ENCODE data around the gene IGSF21.

Gene IGSF21

DNA sequence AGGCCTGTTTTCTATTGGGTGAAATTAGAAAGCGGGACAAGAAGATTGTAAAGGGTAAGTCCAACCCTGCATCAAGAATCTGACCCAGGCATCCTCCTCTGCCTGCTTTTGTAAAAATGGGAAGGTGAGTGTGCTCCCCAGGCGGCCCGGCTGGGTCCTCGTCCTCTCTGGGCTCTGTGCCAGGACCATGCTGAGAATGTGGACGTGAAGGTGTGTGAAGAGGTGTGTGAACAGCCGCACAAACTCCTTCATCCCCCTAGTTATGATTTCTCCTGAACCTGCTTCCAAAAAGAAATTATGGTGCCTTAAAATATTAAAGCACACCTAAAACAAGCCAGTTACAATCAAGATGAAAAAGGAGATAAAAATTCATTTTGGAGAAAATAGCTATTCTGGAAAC, 185.7 kb downstream of the IGSF21 start:
- no peak overlapping the region for H3K4me3 ChIP-seq (ENCODE audit: control insufficient read depth, low read depth, low read length)
- TF ChIP-seq, protein P1, sequence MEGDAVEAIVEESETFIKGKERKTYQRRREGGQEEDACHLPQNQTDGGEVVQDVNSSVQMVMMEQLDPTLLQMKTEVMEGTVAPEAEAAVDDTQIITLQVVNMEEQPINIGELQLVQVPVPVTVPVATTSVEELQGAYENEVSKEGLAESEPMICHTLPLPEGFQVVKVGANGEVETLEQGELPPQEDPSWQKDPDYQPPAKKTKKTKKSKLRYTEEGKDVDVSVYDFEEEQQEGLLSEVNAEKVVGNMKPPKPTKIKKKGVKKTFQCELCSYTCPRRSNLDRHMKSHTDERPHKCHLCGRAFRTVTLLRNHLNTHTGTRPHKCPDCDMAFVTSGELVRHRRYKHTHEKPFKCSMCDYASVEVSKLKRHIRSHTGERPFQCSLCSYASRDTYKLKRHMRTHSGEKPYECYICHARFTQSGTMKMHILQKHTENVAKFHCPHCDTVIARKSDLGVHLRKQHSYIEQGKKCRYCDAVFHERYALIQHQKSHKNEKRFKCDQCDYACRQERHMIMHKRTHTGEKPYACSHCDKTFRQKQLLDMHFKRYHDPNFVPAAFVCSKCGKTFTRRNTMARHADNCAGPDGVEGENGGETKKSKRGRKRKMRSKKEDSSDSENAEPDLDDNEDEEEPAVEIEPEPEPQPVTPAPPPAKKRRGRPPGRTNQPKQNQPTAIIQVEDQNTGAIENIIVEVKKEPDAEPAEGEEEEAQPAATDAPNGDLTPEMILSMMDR (IDR thresholded peaks at IDR 0.05; ENCODE audit: control insufficient read depth, insufficient read depth, low read depth, low read length, missing control alignments), result no peak
- DNase-seq (ENCODE audit: low read depth), result no peak

DNA sequence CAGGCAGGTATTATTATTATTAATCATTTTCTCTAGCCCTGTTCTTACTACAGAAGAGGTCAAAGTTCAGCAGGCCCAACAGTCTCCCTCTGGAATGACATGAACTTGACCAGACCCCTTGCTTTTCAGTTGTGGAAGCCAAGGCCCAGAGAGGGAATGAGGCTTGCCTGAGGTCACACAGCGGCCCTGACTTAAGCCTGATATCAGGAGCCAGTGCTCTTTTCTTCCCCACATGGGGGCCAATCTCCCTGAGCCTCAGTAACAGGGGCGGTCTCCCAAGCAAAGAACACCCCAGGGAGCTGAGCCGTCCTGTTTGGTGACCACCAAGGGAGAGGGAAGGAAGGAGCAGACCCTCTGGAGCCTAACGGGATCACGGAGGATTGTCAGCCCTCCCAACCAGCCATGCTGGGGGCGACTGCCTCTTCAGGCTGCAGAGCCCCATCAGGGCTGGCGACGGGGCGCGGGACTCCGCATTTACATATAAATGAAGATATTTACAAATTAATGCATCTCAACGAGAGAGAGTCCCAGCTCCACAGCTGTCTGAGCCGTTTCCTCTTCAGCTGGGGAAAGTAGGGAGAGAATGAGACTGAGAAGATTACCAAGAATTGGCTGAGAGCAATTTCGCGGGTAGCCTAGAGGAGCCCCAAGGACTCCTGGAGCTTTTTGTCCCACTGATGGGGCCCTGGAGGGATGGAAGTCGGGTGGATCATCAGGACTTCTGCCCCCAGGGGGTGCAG, 187.0 kb downstream of the IGSF21 start:
- no peak overlapping the region for H3K4me3 ChIP-seq (ENCODE audit: control insufficient read depth, low read depth, low read length)
- no peak for DNase-seq (ENCODE audit: low read depth)
- TF ChIP-seq, protein P1 (IDR thresholded peaks at IDR 0.05; ENCODE audit: control insufficient read depth, insufficient read depth, low read depth, low read length, missing control alignments), result no peak

GRCh38 chr1:18297896-18298648, 190.5 kb downstream of the IGSF21 start:
- TF ChIP-seq, protein P1 (IDR thresholded peaks at IDR 0.05; ENCODE audit: control insufficient read depth, insufficient read depth, low read depth, low read length, missing control alignments), result no peak
- no peak for DNase-seq (ENCODE audit: low read depth)
- no peak overlapping the region for H3K4me3 ChIP-seq (ENCODE audit: control insufficient read depth, low read depth, low read length)

- TF ChIP-seq, protein P1 (IDR thresholded peaks at IDR 0.05; ENCODE audit: control insufficient read depth, insufficient read depth, low read depth, low read length, missing control alignments), result peak; percentile 22
- DNase-seq (ENCODE audit: low read depth), result no peak
- no peak overlapping the region for H3K4me3 ChIP-seq (ENCODE audit: control insufficient read depth, low read depth, low read length)
Observed at GRCh38 chr1:18299441-18300338, 192.1 kb downstream of the IGSF21 start.

DNA sequence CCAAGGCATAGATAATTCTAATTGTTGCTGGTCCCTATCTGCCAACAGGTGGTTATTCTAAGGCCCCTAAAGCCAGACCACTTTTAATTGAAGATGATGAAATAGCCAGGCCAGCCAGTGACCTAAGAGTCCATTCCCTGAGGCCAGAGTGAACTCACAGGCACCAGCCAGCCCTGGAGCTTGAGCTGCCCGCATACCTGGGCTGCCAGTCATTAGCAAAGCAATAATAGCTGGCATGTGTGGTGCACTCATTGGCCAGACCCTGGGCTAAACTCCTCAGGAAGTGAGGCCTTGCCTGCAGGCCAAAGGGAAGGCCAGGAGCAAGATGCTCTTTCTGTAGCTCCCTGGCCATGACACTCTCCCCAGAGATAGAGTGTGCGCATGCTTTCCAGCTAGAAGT, 192.8 kb downstream of the IGSF21 start:
- TF ChIP-seq, protein P1 (IDR thresholded peaks at IDR 0.05; ENCODE audit: control insufficient read depth, insufficient read depth, low read depth, low read length, missing control alignments), result no peak
- no peak overlapping the region for H3K4me3 ChIP-seq (ENCODE audit: control insufficient read depth, low read depth, low read length)
- DNase-seq (ENCODE audit: low read depth), result no peak

DNA sequence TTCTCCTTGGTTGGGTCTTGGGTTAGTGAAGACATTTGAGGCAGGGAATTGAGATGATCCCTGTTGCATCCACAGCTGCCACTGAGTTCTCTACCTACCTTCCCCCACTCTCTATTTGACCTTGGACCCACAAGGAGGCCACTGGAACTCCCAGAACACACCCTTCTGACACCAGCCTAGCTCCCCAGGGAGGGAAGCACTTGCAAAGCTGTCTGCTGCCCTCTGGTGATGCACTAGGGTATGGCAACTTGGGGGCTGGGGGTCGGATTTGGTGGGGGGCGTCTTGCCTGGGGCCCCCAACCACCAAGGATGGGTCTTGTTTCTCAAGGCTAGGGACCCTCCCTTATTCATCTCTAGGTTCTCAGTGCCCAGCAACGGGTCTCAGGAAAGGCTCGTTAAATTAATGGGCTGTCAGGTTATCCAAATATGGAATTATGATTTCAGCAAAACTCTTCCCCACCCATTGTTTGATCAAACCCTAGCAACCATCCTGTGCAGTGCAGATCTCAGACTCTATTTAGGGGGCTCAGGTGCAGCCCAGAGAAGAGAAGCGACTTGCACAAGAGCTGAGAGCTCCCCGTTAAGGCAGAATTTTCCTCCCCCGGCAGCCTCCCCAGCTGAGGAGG, 195.3 kb downstream of the IGSF21 start:
- no peak for DNase-seq (ENCODE audit: low read depth)
- H3K4me3 ChIP-seq (ENCODE audit: control insufficient read depth, low read depth, low read length), result no peak overlapping the region
- TF ChIP-seq, protein P1 (IDR thresholded peaks at IDR 0.05; ENCODE audit: control insufficient read depth, insufficient read depth, low read depth, low read length, missing control alignments), result no peak

All from AG09309 (cell line).